Effector memory CD4-positive, alpha-beta T cell (primary cell): ENCODE data around the gene ADGRD1.
"Not testable (repeated sequence)": the region's sequence is repeated elsewhere in the genome, so short reads cannot be mapped to it uniquely, and the experiment has no call there.

Source experiments
- DNase-seq, 3 donors: peaks; one replicate each; pipeline ENCODE4 v3.0.0-alpha.2; 2020
- H3K27ac ChIP-seq: 2 replicates; pipeline ENCODE4 v1.7.0; 2013; ENCODE audit warnings: mild to moderate bottlenecking, low read length, moderate library complexity; ENCODE audit not compliant: insufficient read depth, poor library complexity, severe bottlenecking
- H3K27me3 ChIP-seq: replicated peaks from 2 replicates; pipeline ENCODE4 v1.7.0; 2013; ENCODE audit warnings: mild to moderate bottlenecking, low read length; ENCODE audit not compliant: insufficient read depth, control insufficient read depth, poor library complexity, severe bottlenecking
- H3K36me3 ChIP-seq: 2 replicates; pipeline ENCODE4 v1.7.0; 2013; ENCODE audit warnings: mild to moderate bottlenecking, low read length, moderate library complexity; ENCODE audit not compliant: control insufficient read depth, insufficient read depth
- H3K4me1 ChIP-seq: 2 replicates; pipeline ENCODE4 v1.7.0; 2013; ENCODE audit warnings: low read length, mild to moderate bottlenecking; ENCODE audit not compliant: control insufficient read depth, insufficient read depth, poor library complexity, severe bottlenecking
- H3K4me3 ChIP-seq: 2 replicates; pipeline ENCODE4 v1.7.0; 2013; ENCODE audit warnings: low read length, low read depth, mild to moderate bottlenecking; ENCODE audit not compliant: insufficient read depth, poor library complexity, severe bottlenecking
- H3K9me3 ChIP-seq: 2 replicates; pipeline ENCODE4 v1.7.0; 2013; ENCODE audit warnings: mild to moderate bottlenecking, low read length, moderate library complexity; ENCODE audit not compliant: control insufficient read depth

ADGRD1 gene

DNA sequence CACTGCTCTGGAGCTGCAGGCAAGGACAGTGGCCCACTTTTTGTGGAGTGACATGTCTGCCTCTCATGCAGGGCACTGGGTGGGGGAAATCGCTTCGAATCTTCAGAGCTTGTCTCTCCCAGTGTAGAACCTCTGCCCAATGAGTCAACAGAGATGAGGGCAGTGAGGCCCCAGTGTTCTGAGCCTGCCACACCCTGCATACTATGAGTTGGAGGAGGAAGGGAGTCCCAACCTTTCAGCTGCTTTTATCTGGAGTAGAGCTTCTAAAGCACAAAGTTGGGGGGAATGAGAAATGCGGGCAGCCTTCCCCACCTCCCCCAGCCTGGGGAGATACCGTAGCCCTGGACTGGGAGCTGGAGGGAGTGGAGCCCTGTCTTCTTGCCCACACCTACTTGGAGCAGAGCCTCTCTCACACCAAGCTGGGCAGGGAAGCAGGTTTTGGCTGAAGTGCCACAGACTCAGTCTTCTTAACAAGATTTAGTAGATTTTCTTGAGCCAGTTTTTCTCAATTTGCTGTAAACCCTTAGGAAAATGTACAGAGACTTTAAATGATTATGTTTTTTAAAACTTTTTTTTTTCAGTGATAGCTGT is 159.1 kb downstream of the ADGRD1 start:
- H3K4me1 ChIP-seq: no peaks in the 10 kb centered on the region
- no peak overlapping the region for H3K27ac ChIP-seq
- no peak for DNase-seq
- H3K36me3 ChIP-seq: no peaks in the 10 kb centered on the region
- H3K9me3 ChIP-seq: no peaks in the 10 kb centered on the region
- no peaks in the 10 kb centered on the region for H3K27me3 ChIP-seq
- no peak overlapping the region for H3K4me3 ChIP-seq

DNA sequence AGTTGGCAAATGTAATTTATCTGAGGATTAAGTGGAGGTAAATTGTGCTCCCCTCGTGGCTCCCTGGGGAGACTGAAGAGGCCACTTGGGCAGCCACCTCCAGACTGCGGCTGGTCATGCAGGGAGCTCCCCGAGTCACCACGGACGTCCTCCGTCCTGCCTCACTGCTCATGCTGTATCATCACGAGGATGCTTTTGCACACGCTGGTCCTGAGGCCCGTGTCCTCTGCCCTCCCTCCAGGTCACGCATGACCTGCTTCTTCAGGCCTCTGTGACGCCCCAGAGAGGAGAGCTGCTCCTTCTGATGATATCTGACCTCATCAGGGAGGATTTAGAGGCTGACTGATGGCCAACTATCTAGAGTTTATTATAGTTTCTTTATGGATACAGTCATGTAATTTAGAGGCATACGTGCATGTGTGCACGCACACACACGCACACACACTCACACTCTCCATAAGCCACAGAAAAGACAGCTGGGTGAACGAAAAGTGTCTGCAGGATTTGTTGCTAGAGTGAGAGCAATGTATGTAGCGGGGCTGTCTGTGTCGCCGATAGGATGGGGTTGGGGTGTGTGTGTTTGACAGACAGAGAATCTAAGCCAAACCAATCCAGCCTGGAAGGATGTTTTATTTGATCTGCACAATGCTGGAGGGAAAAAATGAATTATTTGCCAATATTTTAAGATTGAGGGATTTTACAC is 160.0 kb downstream of the ADGRD1 start:
- Histone ChIP-seq H3K27ac (no peak overlapping the region), H3K27me3 (no peaks in the 10 kb centered on the region), H3K4me3 (no peak overlapping the region), H3K36me3 (no peaks in the 10 kb centered on the region), H3K4me1 (no peaks in the 10 kb centered on the region), H3K9me3 (no peaks in the 10 kb centered on the region)
- no peak for DNase-seq

GRCh38 chr12:131114271-131114670 is 160.6 kb downstream of the ADGRD1 start:
- H3K27me3 ChIP-seq: no peaks in the 10 kb centered on the region

DNA sequence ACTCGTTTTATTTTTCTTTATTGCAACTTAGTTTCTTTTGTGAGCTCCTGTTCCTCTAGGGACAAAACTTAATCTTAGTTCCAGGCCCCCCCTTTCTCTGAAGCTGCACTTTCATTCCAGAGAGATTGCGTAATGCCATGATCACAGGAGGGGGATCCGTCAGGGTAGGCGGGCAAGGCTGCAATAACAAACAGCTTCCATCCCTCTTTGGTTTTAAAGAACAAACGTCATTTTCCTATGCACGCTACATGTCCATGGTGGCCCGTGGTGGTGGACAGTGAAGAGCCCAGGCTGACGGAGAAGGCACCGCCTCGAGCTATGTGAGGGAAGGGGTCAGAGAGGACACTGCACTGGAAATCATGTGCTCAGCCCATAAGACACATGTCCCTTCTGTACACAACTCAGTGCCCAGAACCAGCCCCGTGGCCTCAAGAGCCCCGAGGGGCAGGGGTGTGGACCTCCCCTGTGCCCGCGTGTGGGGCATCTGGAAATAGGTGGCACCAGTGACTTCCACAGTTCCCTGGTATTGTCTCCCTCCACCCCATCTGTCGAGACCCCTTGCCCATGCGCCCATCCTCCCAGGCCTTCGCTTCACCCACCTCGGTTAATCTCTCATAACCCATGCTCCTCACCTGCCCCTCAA is 161.4 kb downstream of the ADGRD1 start:
- Histone ChIP-seq H3K27me3 (no peaks in the 10 kb centered on the region), H3K4me3 (no peak overlapping the region), H3K27ac (no peak overlapping the region), H3K36me3 (no peaks in the 10 kb centered on the region), H3K9me3 (no peaks in the 10 kb centered on the region), H3K4me1 (no peaks in the 10 kb centered on the region)
- no peak for DNase-seq

More at GRCh38 chr12:131114271-131114670, 160.6 kb downstream of the ADGRD1 start:
- Histone ChIP-seq H3K27ac (no peak overlapping the region), H3K9me3 (no peaks in the 10 kb centered on the region), H3K36me3 (no peaks in the 10 kb centered on the region), H3K4me3 (no peak overlapping the region), H3K4me1 (no peaks in the 10 kb centered on the region)
- no peak for DNase-seq

DNA sequence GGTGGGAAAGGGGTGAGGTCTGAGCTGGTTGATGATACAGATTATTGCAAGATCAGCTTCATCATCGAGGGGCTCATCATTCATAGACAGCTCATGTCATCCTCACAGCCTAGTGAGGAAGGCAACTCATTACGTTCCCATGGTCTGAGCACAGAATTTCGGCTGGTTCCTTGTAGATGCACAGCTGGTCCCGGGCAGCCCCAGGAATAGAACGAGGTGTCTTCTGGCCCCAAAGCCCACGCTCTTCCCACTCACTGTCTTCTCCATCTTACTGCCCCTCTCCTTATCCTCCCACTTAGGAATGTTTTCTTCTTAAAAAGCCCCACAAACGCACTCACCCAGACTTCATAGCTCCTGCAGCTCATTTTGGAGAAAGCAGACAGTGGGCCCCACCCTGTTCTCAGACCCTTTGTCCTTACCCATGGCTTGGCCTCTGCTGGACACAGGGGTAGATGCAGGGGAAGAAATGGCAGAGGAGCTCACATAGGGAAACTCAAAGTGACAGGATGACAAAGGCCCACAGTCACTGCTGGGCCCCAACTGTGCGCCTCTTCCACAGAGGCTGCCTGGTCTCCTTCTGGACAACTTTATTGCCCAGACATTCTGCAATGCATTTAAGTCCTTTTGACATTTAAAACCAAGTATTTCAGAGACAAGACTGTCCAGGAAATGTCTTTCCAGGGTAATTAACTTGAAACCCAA is 162.2 kb downstream of the ADGRD1 start:
- Histone ChIP-seq H3K4me1 (no peaks in the 10 kb centered on the region), H3K27me3 (no peaks in the 10 kb centered on the region), H3K9me3 (no peaks in the 10 kb centered on the region), H3K27ac (no peak overlapping the region), H3K4me3 (no peak overlapping the region), H3K36me3 (no peaks in the 10 kb centered on the region)
- no peak for DNase-seq

DNA sequence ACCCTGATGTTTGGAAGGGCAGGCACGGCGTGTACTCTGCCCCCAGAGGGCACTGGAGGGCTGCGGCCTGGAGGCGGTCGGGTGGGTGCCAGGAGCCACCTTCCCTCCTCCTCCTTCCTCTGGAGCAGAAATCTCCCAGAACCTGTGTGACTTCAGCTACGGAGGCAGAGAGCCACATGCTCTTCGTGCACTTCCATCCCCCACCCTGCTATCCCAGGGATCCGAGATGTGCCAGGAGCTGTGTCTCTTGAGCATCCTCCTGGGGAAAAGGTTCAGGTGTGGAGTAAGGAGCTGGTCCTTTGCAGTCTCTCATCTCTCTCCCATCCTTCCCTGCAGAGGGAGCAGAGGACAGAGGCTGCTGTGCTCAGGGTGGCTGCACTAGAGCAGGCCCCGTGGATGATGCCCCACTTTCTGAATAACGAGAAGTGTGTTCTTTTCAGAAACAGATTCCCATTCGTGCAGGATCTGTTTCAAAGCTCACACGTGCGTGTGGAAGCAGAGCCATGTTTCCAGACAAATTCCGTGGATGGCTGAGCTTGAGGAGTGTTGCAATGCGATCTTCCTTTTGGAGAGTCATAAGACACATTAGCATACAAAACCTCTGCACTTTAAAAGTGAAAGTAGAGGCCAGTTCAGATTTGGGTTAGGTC is 162.9 kb downstream of the ADGRD1 start:
- Histone ChIP-seq H3K27me3 (no peaks in the 10 kb centered on the region), H3K36me3 (no peaks in the 10 kb centered on the region), H3K9me3 (no peaks in the 10 kb centered on the region), H3K27ac (no peak overlapping the region), H3K4me3 (no peak overlapping the region), H3K4me1 (no peaks in the 10 kb centered on the region)
- DNase-seq: no peak

DNA sequence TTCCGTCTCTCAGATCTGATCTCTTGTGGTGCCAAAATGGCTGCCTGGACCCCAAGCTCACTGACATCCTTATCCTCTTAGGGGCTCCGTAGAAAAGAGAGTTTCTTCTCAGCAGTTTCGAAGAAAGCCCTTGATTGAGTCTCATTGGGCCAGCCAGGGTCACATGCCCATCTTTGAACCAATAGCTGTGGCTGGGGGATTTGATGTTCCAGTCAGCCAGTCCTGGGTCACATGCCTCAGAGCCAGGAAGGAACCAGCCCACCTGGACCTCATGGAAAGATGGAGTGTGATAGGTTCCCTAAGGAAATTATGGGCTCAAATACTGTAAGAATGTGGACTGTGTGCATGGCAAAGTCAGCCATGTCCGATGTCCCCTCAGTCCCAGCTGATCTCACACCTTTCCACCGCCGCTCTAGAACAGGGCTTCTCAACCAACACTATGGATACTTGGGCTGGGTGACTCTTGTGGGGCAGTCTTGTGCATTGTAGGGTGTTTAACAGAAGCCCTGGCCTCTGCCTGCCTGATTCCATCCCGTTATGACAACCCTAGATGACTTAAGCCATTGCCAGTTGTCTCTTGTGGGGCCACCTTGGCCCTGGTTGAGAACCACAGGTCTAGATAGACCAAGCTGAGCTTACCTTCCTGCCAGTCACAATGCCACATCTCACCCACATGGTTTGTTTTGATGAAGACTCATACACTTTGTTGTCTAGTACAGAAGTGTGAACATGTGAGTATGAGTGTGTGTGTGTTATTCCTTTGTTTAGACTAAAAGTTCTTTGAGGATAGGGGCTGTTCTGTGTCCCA is 163.9 kb downstream of the ADGRD1 start:
- no peaks in the 10 kb centered on the region for H3K27me3 ChIP-seq
- H3K9me3 ChIP-seq: no peaks in the 10 kb centered on the region
- no peaks in the 10 kb centered on the region for H3K4me1 ChIP-seq
- no peaks in the 10 kb centered on the region for H3K36me3 ChIP-seq
- no peak overlapping the region for H3K4me3 ChIP-seq
- no peak for DNase-seq
- H3K27ac ChIP-seq: no peak overlapping the region

DNA sequence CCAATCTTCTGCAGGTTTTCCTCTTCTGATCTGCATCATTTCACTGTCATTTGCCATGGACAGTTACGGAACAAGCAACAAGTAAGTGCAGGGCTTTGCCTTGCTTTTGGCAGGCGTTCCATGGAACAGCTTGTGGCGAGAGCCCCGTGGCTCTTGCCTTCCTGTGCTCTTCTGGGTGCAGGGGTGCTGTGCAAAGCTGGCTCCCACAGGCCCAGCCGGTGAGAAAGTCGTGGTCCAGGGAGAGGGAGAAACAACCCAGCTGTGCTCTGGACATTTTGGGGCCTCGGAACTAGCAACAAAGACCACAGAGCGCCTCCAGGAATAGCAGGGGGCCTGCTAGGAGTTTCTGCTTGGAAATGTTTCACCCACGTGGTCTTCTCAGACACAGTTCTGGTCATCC is 164.7 kb downstream of the ADGRD1 start:
- Histone ChIP-seq H3K9me3 (no peaks in the 10 kb centered on the region), H3K4me1 (no peaks in the 10 kb centered on the region), H3K27me3 (no peaks in the 10 kb centered on the region), H3K4me3 (no peak overlapping the region), H3K27ac (no peak overlapping the region), H3K36me3 (no peaks in the 10 kb centered on the region)
- DNase-seq: no peak

GRCh38 chr12:131119345-131119744 is 165.6 kb downstream of the ADGRD1 start:
- H3K27me3 ChIP-seq, H3K36me3 ChIP-seq, H3K4me3 ChIP-seq, DNase-seq, H3K9me3 ChIP-seq, H3K4me1 ChIP-seq, H3K27ac ChIP-seq: not testable (repeated sequence)
